GM12878 (cell line): ENCODE results near the gene KRT25. TPM values are rescaled to one million over a fixed set of nuclear protein-coding genes. Genes with fewer than 3 reads are reported as not detected.
A peak's percentile ranks its signal among the peaks of the same experiment; 100 is the strongest.

Experiments used
- ASH2L ChIP-seq: fragments of 300-600, 200-600 bp; sonication (generic); IDR thresholded peaks from 2 replicates; pipeline ENCODE4 v1.6.1; 2017; ENCODE audit warnings: low read depth, mild to moderate bottlenecking, borderline replicate concordance
- ATF7 ChIP-seq: fragments of 450-650 bp; IDR thresholded peaks from 2 replicates; pipeline ENCODE4 v1.6.1; 2016; ENCODE audit warnings: low read depth, mild to moderate bottlenecking
- CBFB ChIP-seq: IDR thresholded peaks from 2 replicates; pipeline ENCODE4 v1.6.1; 2016; ENCODE audit warnings: antibody characterized with exemption, low read depth
- CBX3 ChIP-seq: fragments of 200-600 bp; sonication (generic); IDR thresholded peaks from 2 replicates; pipeline ENCODE4 v1.6.1; 2016; ENCODE audit warnings: low read depth, borderline replicate concordance
- CHD4 ChIP-seq: fragments of 200-600 bp; sonication (generic); IDR thresholded peaks from 2 replicates; pipeline ENCODE4 v1.6.1; 2016; ENCODE audit warnings: mild to moderate bottlenecking
- CREB1 ChIP-seq: IDR thresholded peaks from 2 replicates; pipeline ENCODE4 v1.6.1; 2012; ENCODE audit warnings: low read depth, mild to moderate bottlenecking, inconsistent platforms
- GABPA ChIP-seq: IDR thresholded peaks from 2 replicates; pipeline ENCODE4 v1.6.1; 2014; ENCODE audit warnings: antibody characterized with exemption, low read depth, mild to moderate bottlenecking, inconsistent platforms
- HCFC1 ChIP-seq: fragments of 150-350 bp; IDR thresholded peaks from 2 replicates; pipeline ENCODE4 v1.6.1; 2014; ENCODE audit warnings: low read length
- IRF3 ChIP-seq: fragments of 450-650 bp; IDR thresholded peaks from 2 replicates; pipeline ENCODE4 v1.6.1; 2014; ENCODE audit warnings: mild to moderate bottlenecking
- KAT2A ChIP-seq: conservative IDR thresholded peaks from 2 replicates; pipeline ENCODE4 v1.6.1; 2011; ENCODE audit warnings: low read depth, low read length; ENCODE audit not compliant: control insufficient read depth
- NR2F1 ChIP-seq: fragments of 450-650 bp; conservative IDR thresholded peaks from 2 replicates; pipeline ENCODE4 v1.6.1; 2017; ENCODE audit warnings: mild to moderate bottlenecking
- PAX8 ChIP-seq: fragments of 450-650 bp; IDR thresholded peaks from 2 replicates; pipeline ENCODE4 v1.6.1; 2017; ENCODE audit warnings: mild to moderate bottlenecking, moderate library complexity
- RFX5 ChIP-seq: IDR thresholded peaks from 2 replicates; pipeline ENCODE4 v1.6.1; 2011; ENCODE audit warnings: low read depth, low read length, improper control_type of control experiment
- SIX5 ChIP-seq: IDR thresholded peaks from 2 replicates; pipeline ENCODE4 v1.6.1; 2011; ENCODE audit warnings: mild to moderate bottlenecking, low read depth, low read length, moderate library complexity; ENCODE audit not compliant: severe bottlenecking
- SMAD1 ChIP-seq: fragments of 450-650 bp; IDR thresholded peaks from 2 replicates; pipeline ENCODE4 v1.6.1; 2018; ENCODE audit warnings: mild to moderate bottlenecking, low read depth; ENCODE audit not compliant: partially characterized antibody
- TCF12 ChIP-seq: IDR thresholded peaks from 2 replicates; pipeline ENCODE4 v1.6.1; 2011; ENCODE audit warnings: low read depth, mild to moderate bottlenecking, low read length
- ZBED1 ChIP-seq: IDR thresholded peaks from 2 replicates; pipeline ENCODE4 v1.6.1; 2016; ENCODE audit warnings: borderline replicate concordance
- ZBTB40 ChIP-seq: fragments of 450-650 bp; IDR thresholded peaks from 2 replicates; pipeline ENCODE4 v1.6.1; 2016; ENCODE audit warnings: mild to moderate bottlenecking, moderate library complexity, borderline replicate concordance
- ZNF592 ChIP-seq: fragments of 450-650 bp; IDR thresholded peaks from 2 replicates; pipeline ENCODE4 v1.6.1; 2017; ENCODE audit warnings: mild to moderate bottlenecking, moderate library complexity
- ZNF622 ChIP-seq: fragments of 450-650 bp; IDR thresholded peaks from 2 replicates; pipeline ENCODE4 v1.6.1; 2017; ENCODE audit warnings: mild to moderate bottlenecking, inconsistent platforms
- polyA plus RNA-seq, 11 experiments: library from polyadenylated mRNA; depleted of rRNA in 4 of 11; unstranded in 6 of 11; stranded (reverse) in 5 of 11; fragments of >200 nt; fragmentation: Nextera tagmentation in 4 of 11; fragmentation: Illumina TruSeq in 1 of 11; extraction: Ambion mirVana in 4 of 11; extraction: Trizol in 1 of 11; gene quantifications; 1 replicate in 1 of 11; 2 replicates in 10 of 11; pipeline versions ENCODE4 v1.2.1 to v1.2.3, GENCODE V29; 2011 to 2016; ENCODE audit warnings: inconsistent platforms in 2 of 11, missing spikeins in 2 of 11, low read depth in 1 of 11
- total RNA-seq, 4 experiments: library from RNA; depleted of rRNA in 3 of 4; stranded (reverse); fragments of >200 nt in 3 of 4; fragmentation: Illumina TruSeq in 1 of 4; extraction: Trizol in 1 of 4; gene quantifications; 2 replicates each; pipeline versions ENCODE4 v1.2.1 to v1.2.3, GENCODE V29; 2013 to 2021

KRT25 gene
- total and polyA plus RNA-seq, 10 of the 15 experiments (the other 5 are each of a cell fraction or from before 2014, with no cell fraction given) = not detected

GRCh38 chr17:40727447-40728231 lies 27.5 kb downstream of the KRT25 start (continued):
- TF ChIP-seq ATF7 = 0 out of 2 replicates have a peak, but pooled peaks have one; percentile 33
- TF ChIP-seq KAT2A = no peak
- no peak for TF ChIP-seq PAX8
- no peak for TF ChIP-seq TCF12
- no peak for TF ChIP-seq NR2F1
- TF ChIP-seq ZNF622 = no peak
- no peak for TF ChIP-seq ASH2L
- no peak for TF ChIP-seq RFX5
- TF ChIP-seq ZNF592 = no peak
- peak; percentile 72 for TF ChIP-seq CREB1
- no peak for TF ChIP-seq ZBED1
- no peak for TF ChIP-seq IRF3
- no peak for TF ChIP-seq ZBTB40
- TF ChIP-seq HCFC1 = no peak
- TF ChIP-seq SIX5 = no peak
- TF ChIP-seq GABPA = no peak
- TF ChIP-seq CBFB = no peak
- no peak for TF ChIP-seq CBX3
- TF ChIP-seq SMAD1 = no peak
- no peak for TF ChIP-seq CHD4
